GM21447 (cell line): Measurements from ENCODE around the gene ZNF212.

Experiments
- ATAC-seq: cut with Tn5 transposase; IDR thresholded peaks from one replicate; pipeline ENCODE4 v1.9.1; 2021; ENCODE audit not compliant: unreplicated experiment

Gene ZNF212

GRCh38 chr7:149284343-149284742, 44.9 kb downstream of the ZNF212 start:
- no peak for ATAC-seq

- peak; percentile 95 for ATAC-seq
Observed at GRCh38 chr7:149284850-149285585, 45.6 kb downstream of the ZNF212 start.

- no peak for ATAC-seq
Observed at GRCh38 chr7:149285603-149286002, 46.2 kb downstream of the ZNF212 start.

- ATAC-seq, result no peak
Observed at GRCh38 chr7:149286811-149287400, 47.5 kb downstream of the ZNF212 start.

GRCh38 chr7:149287622-149288021, 48.2 kb downstream of the ZNF212 start:
- ATAC-seq, result no peak

GRCh38 chr7:149289262-149289661, 49.8 kb downstream of the ZNF212 start:
- ATAC-seq, result no peak

- no peak for ATAC-seq
Observed at GRCh38 chr7:149289856-149290255, 50.4 kb downstream of the ZNF212 start.

- ATAC-seq, result no peak
Observed at GRCh38 chr7:149291036-149291780, 51.8 kb downstream of the ZNF212 start.

- no peak for ATAC-seq
Observed at GRCh38 chr7:149291781-149292461, 52.5 kb downstream of the ZNF212 start.

GRCh38 chr7:149292462-149292823, 53.0 kb downstream of the ZNF212 start:
- ATAC-seq, result no peak

- ATAC-seq, result no peak
Observed at GRCh38 chr7:149293338-149293737, 53.9 kb downstream of the ZNF212 start.

GRCh38 chr7:149293946-149294633, 54.6 kb downstream of the ZNF212 start:
- ATAC-seq, result no peak

- ATAC-seq, result no peak
Observed at GRCh38 chr7:149294634-149295480, 55.4 kb downstream of the ZNF212 start.

GRCh38 chr7:149295481-149295850, 56.0 kb downstream of the ZNF212 start:
- ATAC-seq, result no peak

GRCh38 chr7:149296368-149296767, 56.9 kb downstream of the ZNF212 start:
- no peak for ATAC-seq

GRCh38 chr7:149297034-149297755, 57.7 kb downstream of the ZNF212 start:
- ATAC-seq, result no peak

- ATAC-seq, result no peak
Observed at GRCh38 chr7:149300620-149301285, 61.3 kb downstream of the ZNF212 start.

GRCh38 chr7:149302222-149302621, 62.8 kb downstream of the ZNF212 start:
- no peak for ATAC-seq

GRCh38 chr7:149302865-149303264, 63.4 kb downstream of the ZNF212 start:
- no peak for ATAC-seq
